ENCODE data around the gene FOXP1. TPM values are rescaled to one million over a fixed set of nuclear protein-coding genes. Genes with fewer than 3 reads are reported as not detected.

Gene FOXP1
- total and polyA plus RNA-seq, 2 donors: 26.1 to 42.3 TPM

DNA sequence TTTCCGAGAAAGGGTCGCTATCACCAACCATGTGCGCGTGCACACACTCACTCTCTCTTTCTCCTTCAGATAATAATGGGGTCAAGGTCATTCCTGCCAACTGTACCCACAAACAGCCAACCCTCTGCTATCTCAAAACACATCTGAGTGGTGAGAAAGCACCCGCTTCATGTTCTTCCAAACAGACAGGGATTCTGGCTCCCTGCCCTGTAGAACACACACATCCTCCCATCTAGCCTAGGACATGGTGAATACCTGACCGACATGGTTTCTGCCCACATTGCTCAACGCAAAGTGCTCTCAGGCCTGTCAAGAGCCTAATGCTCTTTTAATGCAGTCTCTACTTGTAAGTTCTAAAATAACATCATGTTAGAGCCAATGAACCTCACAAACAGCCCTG lies 302.2 kb downstream of the FOXP1 start:
- H3K4me1 ChIP-seq (ENCODE audit: control insufficient read depth in 2 of 2, insufficient read depth in 2 of 2, low read length in 2 of 2): no peaks in the 10 kb centered on the region
- no peak overlapping the region for H3K27ac ChIP-seq (ENCODE audit: low read depth in 1 of 2, low read length in 1 of 2)
- no peaks in the 10 kb centered on the region for H3K9me3 ChIP-seq (ENCODE audit: control insufficient read depth in 2 of 2, insufficient read depth in 1 of 2, low read length in 1 of 2)
- no peak overlapping the region for H3K4me3 ChIP-seq (ENCODE audit: low read length in 2 of 2)
- no peaks in the 10 kb centered on the region for H3K27me3 ChIP-seq (ENCODE audit: control insufficient read depth in 2 of 2, insufficient read depth in 1 of 2, low read length in 1 of 2)
- DNase-seq (ENCODE audit: low read depth in 6 of 9, low spot score in 9 of 9): no peak
- WGBS: 85% methylated on average over 7 of the region's 7 CpGs
- no peaks in the 10 kb centered on the region for H3K36me3 ChIP-seq (ENCODE audit: control insufficient read depth in 2 of 2, insufficient read depth in 2 of 2, low read length in 1 of 2)

GRCh38 chr3:71277341-71277740 lies 306.2 kb downstream of the FOXP1 start:
- no peaks in the 10 kb centered on the region for H3K36me3 ChIP-seq (ENCODE audit: control insufficient read depth in 2 of 2, insufficient read depth in 2 of 2, low read length in 1 of 2)
- no peaks in the 10 kb centered on the region for H3K4me1 ChIP-seq (ENCODE audit: control insufficient read depth in 2 of 2, insufficient read depth in 2 of 2, low read length in 2 of 2)
- H3K9me3 ChIP-seq (ENCODE audit: control insufficient read depth in 2 of 2, insufficient read depth in 1 of 2, low read length in 1 of 2): no peaks in the 10 kb centered on the region
- WGBS: 98% methylated on average over 3 of the region's 3 CpGs
- H3K27ac ChIP-seq (ENCODE audit: low read depth in 1 of 2, low read length in 1 of 2): no peak overlapping the region
- no peak overlapping the region for H3K4me3 ChIP-seq (ENCODE audit: low read length in 2 of 2)
- no peaks in the 10 kb centered on the region for H3K27me3 ChIP-seq (ENCODE audit: control insufficient read depth in 2 of 2, insufficient read depth in 1 of 2, low read length in 1 of 2)
- no peak for DNase-seq (ENCODE audit: low read depth in 6 of 9, low spot score in 9 of 9)

- H3K9me3 ChIP-seq (ENCODE audit: control insufficient read depth in 2 of 2, insufficient read depth in 1 of 2, low read length in 1 of 2): no peaks in the 10 kb centered on the region
- WGBS: 98% methylated on average over 4 of the region's 4 CpGs
- H3K4me3 ChIP-seq (ENCODE audit: low read length in 2 of 2): no peak overlapping the region
- H3K27me3 ChIP-seq (ENCODE audit: control insufficient read depth in 2 of 2, insufficient read depth in 1 of 2, low read length in 1 of 2): no peaks in the 10 kb centered on the region
- no peak for DNase-seq (ENCODE audit: low read depth in 6 of 9, low spot score in 9 of 9)
- H3K4me1 ChIP-seq (ENCODE audit: control insufficient read depth in 2 of 2, insufficient read depth in 2 of 2, low read length in 2 of 2): no peaks in the 10 kb centered on the region
- no peaks in the 10 kb centered on the region for H3K36me3 ChIP-seq (ENCODE audit: control insufficient read depth in 2 of 2, insufficient read depth in 2 of 2, low read length in 1 of 2)
- no peak overlapping the region for H3K27ac ChIP-seq (ENCODE audit: low read depth in 1 of 2, low read length in 1 of 2)
These were observed 307.0 kb downstream of the FOXP1 start for GRCh38 chr3:71276531-71276930.

DNA sequence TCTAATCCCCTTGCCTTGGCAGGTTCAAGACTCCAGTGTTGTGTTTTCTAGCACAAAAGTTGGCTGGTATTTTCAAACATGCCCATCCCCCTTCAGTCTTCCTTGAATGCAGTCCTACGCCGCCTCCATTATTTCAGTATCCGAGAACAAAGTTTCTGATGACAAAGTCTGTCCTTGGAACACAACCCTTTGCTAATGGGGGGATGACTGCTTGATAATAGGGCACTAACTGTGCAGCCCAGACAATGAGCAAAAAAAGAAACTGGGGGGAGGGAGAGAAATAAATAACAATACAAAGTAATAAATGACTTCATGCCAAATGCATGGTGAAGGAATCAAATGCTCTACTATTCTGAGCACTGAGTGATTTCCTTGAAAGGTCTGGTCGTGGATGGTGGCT lies 310.1 kb downstream of the FOXP1 start:
- H3K36me3 ChIP-seq (ENCODE audit: control insufficient read depth in 2 of 2, insufficient read depth in 2 of 2, low read length in 1 of 2): peaks cover 0 to 3% of the 10 kb centered on the region in 2 donors
- DNase-seq (ENCODE audit: low read depth in 6 of 9, low spot score in 9 of 9): no peak
- no peaks in the 10 kb centered on the region for H3K27me3 ChIP-seq (ENCODE audit: control insufficient read depth in 2 of 2, insufficient read depth in 1 of 2, low read length in 1 of 2)
- no peaks in the 10 kb centered on the region for H3K4me1 ChIP-seq (ENCODE audit: control insufficient read depth in 2 of 2, insufficient read depth in 2 of 2, low read length in 2 of 2)
- H3K9me3 ChIP-seq (ENCODE audit: control insufficient read depth in 2 of 2, insufficient read depth in 1 of 2, low read length in 1 of 2): no peaks in the 10 kb centered on the region
- H3K27ac ChIP-seq (ENCODE audit: low read depth in 1 of 2, low read length in 1 of 2): no peak overlapping the region
- no peak overlapping the region for H3K4me3 ChIP-seq (ENCODE audit: low read length in 2 of 2)
- 98% methylated on average over 4 of the region's 4 CpGs for whole genome bisulfite sequencing

DNA sequence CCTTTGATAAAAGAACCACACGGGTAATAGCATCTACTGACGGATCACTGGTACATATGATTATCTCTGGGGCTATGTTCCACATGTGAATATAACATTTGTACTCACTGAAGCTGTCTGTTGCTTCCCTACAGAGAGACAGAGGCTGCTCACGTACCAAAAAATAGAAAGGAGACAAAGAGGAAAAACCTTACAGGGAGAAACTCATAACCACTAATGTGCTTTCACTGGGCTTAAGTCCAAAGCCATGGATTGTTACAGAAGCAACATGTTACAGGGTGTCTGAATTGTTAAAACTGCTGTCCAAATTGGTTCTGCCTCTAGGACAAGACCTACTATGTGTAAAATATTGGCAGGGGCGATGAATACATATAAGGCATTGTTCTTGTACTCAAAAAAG lies 311.9 kb downstream of the FOXP1 start:
- H3K27ac ChIP-seq (ENCODE audit: low read depth in 1 of 2, low read length in 1 of 2): no peak overlapping the region
- H3K4me1 ChIP-seq (ENCODE audit: control insufficient read depth in 2 of 2, insufficient read depth in 2 of 2, low read length in 2 of 2): no peaks in the 10 kb centered on the region
- H3K4me3 ChIP-seq (ENCODE audit: low read length in 2 of 2): no peak overlapping the region
- DNase-seq (ENCODE audit: low read depth in 6 of 9, low spot score in 9 of 9): no peak
- peaks cover 0 to 3% of the 10 kb centered on the region in 2 donors for H3K36me3 ChIP-seq (ENCODE audit: control insufficient read depth in 2 of 2, insufficient read depth in 2 of 2, low read length in 1 of 2)
- no peaks in the 10 kb centered on the region for H3K9me3 ChIP-seq (ENCODE audit: control insufficient read depth in 2 of 2, insufficient read depth in 1 of 2, low read length in 1 of 2)
- WGBS: 92% methylated on average over 4 of the region's 4 CpGs
- H3K27me3 ChIP-seq (ENCODE audit: control insufficient read depth in 2 of 2, insufficient read depth in 1 of 2, low read length in 1 of 2): no peaks in the 10 kb centered on the region

GRCh38 chr3:71269906-71270305 lies 313.6 kb downstream of the FOXP1 start:
- Histone ChIP-seq H3K9me3 (ENCODE audit: control insufficient read depth in 2 of 2, insufficient read depth in 1 of 2, low read length in 1 of 2) (no peaks in the 10 kb centered on the region), H3K27me3 (ENCODE audit: control insufficient read depth in 2 of 2, insufficient read depth in 1 of 2, low read length in 1 of 2) (no peaks in the 10 kb centered on the region), H3K4me1 (ENCODE audit: control insufficient read depth in 2 of 2, insufficient read depth in 2 of 2, low read length in 2 of 2) (no peaks in the 10 kb centered on the region), H3K36me3 (ENCODE audit: control insufficient read depth in 2 of 2, insufficient read depth in 2 of 2, low read length in 1 of 2) (peaks cover 0 to 3% of the 10 kb centered on the region in 2 donors), H3K4me3 (ENCODE audit: low read length in 2 of 2) (no peak overlapping the region), H3K27ac (ENCODE audit: low read depth in 1 of 2, low read length in 1 of 2) (no peak overlapping the region)
- peak in 1 of 9 donors; percentile 24 for DNase-seq (ENCODE audit: low read depth in 6 of 9, low spot score in 9 of 9)
- 41% methylated on average over 8 of the region's 8 CpGs for WGBS

DNA sequence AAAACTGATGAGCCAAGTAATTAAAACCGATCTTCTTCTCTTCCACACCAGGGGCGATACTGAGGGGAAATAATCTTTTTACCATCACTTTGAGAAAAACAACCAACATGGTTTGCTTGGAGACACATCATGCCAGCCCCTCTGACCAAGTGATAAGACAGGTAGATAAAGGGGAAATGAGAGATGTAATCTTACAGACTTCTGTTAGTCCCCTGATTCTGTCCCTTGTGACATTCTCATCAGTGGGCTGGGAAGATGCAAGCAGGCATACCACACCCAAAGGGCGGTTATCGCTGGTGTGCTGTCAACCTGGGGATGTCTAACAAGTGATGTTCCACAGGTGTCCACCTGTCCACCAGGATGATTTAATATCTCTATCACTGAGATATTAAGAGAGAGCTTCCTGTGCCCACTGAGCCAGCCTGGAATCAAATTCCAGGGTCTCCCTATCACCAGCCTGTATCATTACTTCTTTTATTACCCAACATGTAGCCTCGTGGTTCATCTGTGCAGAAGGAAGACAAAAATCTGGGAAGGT lies 315.0 kb downstream of the FOXP1 start:
- over 99% methylated on average over 5 of the region's 5 CpGs for WGBS
- Histone ChIP-seq H3K4me3 (ENCODE audit: low read length in 2 of 2) (no peak overlapping the region), H3K4me1 (ENCODE audit: control insufficient read depth in 2 of 2, insufficient read depth in 2 of 2, low read length in 2 of 2) (no peaks in the 10 kb centered on the region), H3K9me3 (ENCODE audit: control insufficient read depth in 2 of 2, insufficient read depth in 1 of 2, low read length in 1 of 2) (no peaks in the 10 kb centered on the region), H3K27ac (ENCODE audit: low read depth in 1 of 2, low read length in 1 of 2) (no peak overlapping the region), H3K36me3 (ENCODE audit: control insufficient read depth in 2 of 2, insufficient read depth in 2 of 2, low read length in 1 of 2) (peaks cover 0 to 3% of the 10 kb centered on the region in 2 donors), H3K27me3 (ENCODE audit: control insufficient read depth in 2 of 2, insufficient read depth in 1 of 2, low read length in 1 of 2) (no peaks in the 10 kb centered on the region)
- no peak for DNase-seq (ENCODE audit: low read depth in 6 of 9, low spot score in 9 of 9)

DNA sequence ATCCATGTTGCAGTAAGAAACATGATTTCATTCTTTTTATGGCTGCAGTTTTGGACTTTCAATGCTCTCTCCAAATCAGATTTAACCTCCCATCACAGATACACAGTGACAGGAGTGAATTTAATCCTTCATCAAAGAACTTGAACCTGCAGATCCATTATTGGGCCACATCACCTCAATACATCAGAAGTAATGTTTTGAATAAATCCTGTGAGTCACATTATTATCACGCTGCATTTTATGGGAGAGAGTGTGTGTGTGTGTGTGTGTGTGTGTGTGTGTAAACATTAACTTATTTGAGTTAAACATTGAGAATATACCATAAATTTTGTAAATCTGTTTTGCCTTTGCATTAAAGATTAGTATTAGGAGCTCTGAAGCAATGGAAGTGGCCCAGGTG lies 316.7 kb downstream of the FOXP1 start:
- Histone ChIP-seq H3K9me3 (ENCODE audit: control insufficient read depth in 2 of 2, insufficient read depth in 1 of 2, low read length in 1 of 2) (no peaks in the 10 kb centered on the region), H3K27ac (ENCODE audit: low read depth in 1 of 2, low read length in 1 of 2) (no peak overlapping the region), H3K4me3 (ENCODE audit: low read length in 2 of 2) (no peak overlapping the region), H3K36me3 (ENCODE audit: control insufficient read depth in 2 of 2, insufficient read depth in 2 of 2, low read length in 1 of 2) (peaks cover 0 to 3% of the 10 kb centered on the region in 2 donors), H3K4me1 (ENCODE audit: control insufficient read depth in 2 of 2, insufficient read depth in 2 of 2, low read length in 2 of 2) (no peaks in the 10 kb centered on the region), H3K27me3 (ENCODE audit: control insufficient read depth in 2 of 2, insufficient read depth in 1 of 2, low read length in 1 of 2) (no peaks in the 10 kb centered on the region)
- 95% methylated on average over 1 of the region's 1 CpG for WGBS
- DNase-seq (ENCODE audit: low read depth in 6 of 9, low spot score in 9 of 9): no peak

GRCh38 chr3:71265365-71265915 lies 318.1 kb downstream of the FOXP1 start:
- Histone ChIP-seq H3K36me3 (ENCODE audit: control insufficient read depth in 2 of 2, insufficient read depth in 2 of 2, low read length in 1 of 2) (peaks cover 0 to 3% of the 10 kb centered on the region in 2 donors), H3K27me3 (ENCODE audit: control insufficient read depth in 2 of 2, insufficient read depth in 1 of 2, low read length in 1 of 2) (no peaks in the 10 kb centered on the region), H3K9me3 (ENCODE audit: control insufficient read depth in 2 of 2, insufficient read depth in 1 of 2, low read length in 1 of 2) (no peaks in the 10 kb centered on the region), H3K4me3 (ENCODE audit: low read length in 2 of 2) (no peak overlapping the region), H3K4me1 (ENCODE audit: control insufficient read depth in 2 of 2, insufficient read depth in 2 of 2, low read length in 2 of 2) (no peaks in the 10 kb centered on the region), H3K27ac (ENCODE audit: low read depth in 1 of 2, low read length in 1 of 2) (no peak overlapping the region)
- DNase-seq (ENCODE audit: low read depth in 6 of 9, low spot score in 9 of 9): no peak
- WGBS: 97% methylated on average over 9 of the region's 9 CpGs
